Body of pancreas (tissue), 4 donors: Measurements from ENCODE around the gene SLC29A3.

ENCODE experiments used
- CTCF ChIP-seq, 7 experiments: fragments of 450-650 bp in 4 of 7; fragments of 200-600 bp in 3 of 7; sonication (generic) in 3 of 7; IDR thresholded peaks; one replicate each; pipeline ENCODE4 v1.5.1; 2016 to 2019; ENCODE audit warnings: antibody characterized with exemption in 7 of 7
- POLR2A ChIP-seq, 3 donors: fragments of 450-650 bp; IDR thresholded peaks; one replicate each; pipeline ENCODE4 v1.6.1; 2016; ENCODE audit warnings: antibody characterized with exemption in 3 of 3, mild to moderate bottlenecking in 2 of 3

- TF ChIP-seq CTCF (IDR thresholded peaks at IDR 0.05) (no peak), POLR2A (IDR thresholded peaks at IDR 0.05) (no peak)
These were observed 1.5 kb downstream of the SLC29A3 start for GRCh38 chr10:71320592-71320991.
